IMR-90 (cell line): ENCODE measurements around the gene SPATS2L. TPM values are rescaled to one million over a fixed set of nuclear protein-coding genes. Genes with fewer than 3 reads are reported as not detected.
A peak's percentile ranks its signal among the peaks of the same experiment; 100 is the strongest.

Source experiments
- ATAC-seq: fragments of 200-7000 bp; cut with Tn5 transposase; 2 replicates; pipeline ENCODE4 v1.9.1; 2020; ENCODE audit warnings: low read depth, mild to moderate bottlenecking, moderate library complexity
- BruUV-seq: library from RNA; stranded (reverse); fragments of 400-500 nt; replicated peaks from 2 replicates; lab custom pipeline; 2021; lab: Mats Ljungman, UMichigan
- CTCF ChIA-PET: fragments of 300-600 bp; formaldehyde crosslinking; extraction: SDS; loops from one replicate; lab custom pipeline; 2021; ENCODE audit warnings: antibody characterized with exemption; lab: Yijun Ruan, JAX
- POLR2A ChIA-PET: fragments of 300-600 bp; sonication (Branson Sonifier 250); formaldehyde crosslinking; loops from one replicate; lab custom pipeline; 2022; ENCODE audit warnings: antibody characterized with exemption; ENCODE audit not compliant: unreplicated experiment; lab: Charles Lee
- DNase-seq: peaks from one replicate; pipeline ENCODE4 v3.0.0; 2013
- H2AFZ ChIP-seq: replicated peaks from 2 replicates; pipeline ENCODE3; 2013; ENCODE audit warnings: low read length, mild to moderate bottlenecking; ENCODE audit not compliant: poor library complexity
- H2AK5ac ChIP-seq: 2 replicates; pipeline ENCODE4 v1.6.1; 2013; ENCODE audit warnings: low read depth, low read length, inconsistent platforms
- H2AK9ac ChIP-seq: replicated peaks from 2 replicates; pipeline ENCODE3; 2013; ENCODE audit warnings: mild to moderate bottlenecking, low read depth, low read length, moderate library complexity; ENCODE audit not compliant: poor library complexity
- H2BK120ac ChIP-seq: 2 replicates; pipeline ENCODE4 v1.6.1; 2013; ENCODE audit warnings: low read depth, low read length, inconsistent platforms
- H2BK15ac ChIP-seq: 3 replicates; pipeline ENCODE4 v1.6.1; 2013; ENCODE audit warnings: low read depth, low read length, inconsistent platforms
- H2BK20ac ChIP-seq: 2 replicates; pipeline ENCODE4 v1.6.1; 2013; ENCODE audit warnings: low read depth, mild to moderate bottlenecking, inconsistent platforms, low read length, moderate library complexity
- H2BK5ac ChIP-seq: 2 replicates; pipeline ENCODE4 v1.6.1; 2013; ENCODE audit warnings: mild to moderate bottlenecking, low read depth, low read length, inconsistent platforms; ENCODE audit not compliant: poor library complexity, severe bottlenecking
- H3K14ac ChIP-seq: replicated peaks from 2 replicates; pipeline ENCODE4 v1.6.1; 2013; ENCODE audit warnings: low read depth, low read length, inconsistent platforms
- H3K18ac ChIP-seq: 2 replicates; pipeline ENCODE4 v1.6.1; 2013; ENCODE audit warnings: low read depth, low read length, control low read depth
- H3K23ac ChIP-seq: 2 replicates; pipeline ENCODE4 v1.6.1; 2013; ENCODE audit warnings: low read depth, low read length, inconsistent platforms
- H3K27ac ChIP-seq: 2 replicates; pipeline ENCODE4 v1.5.1; 2013; ENCODE audit warnings: mild to moderate bottlenecking, control low read depth, low read length; ENCODE audit not compliant: insufficient read depth
- H3K27me3 ChIP-seq: 2 replicates; pipeline ENCODE4 v1.6.1; 2013; ENCODE audit warnings: low read length; ENCODE audit not compliant: control insufficient read depth, insufficient read depth
- H3K36me3 ChIP-seq: 2 replicates; pipeline ENCODE4 v1.6.1; 2013; ENCODE audit warnings: low read length, mixed read lengths; ENCODE audit not compliant: control insufficient read depth, insufficient read depth
- H3K4ac ChIP-seq: 2 replicates; pipeline ENCODE4 v1.6.1; 2013; ENCODE audit warnings: low read depth, low read length, inconsistent platforms
- H3K4me1 ChIP-seq: 2 replicates; pipeline ENCODE4 v1.6.1; 2013; ENCODE audit warnings: low read length, mixed read lengths; ENCODE audit not compliant: control insufficient read depth, insufficient read depth
- H3K4me2 ChIP-seq: 2 replicates; pipeline ENCODE4 v1.6.1; 2013; ENCODE audit warnings: low read depth, mild to moderate bottlenecking, control low read depth, low read length, moderate library complexity
- H3K4me3 ChIP-seq: 2 replicates; pipeline ENCODE4 v1.5.1; 2013; ENCODE audit warnings: low read depth, mild to moderate bottlenecking, control low read depth, low read length, moderate library complexity; ENCODE audit not compliant: insufficient read depth
- H3K56ac ChIP-seq: 2 replicates; pipeline ENCODE4 v1.6.1; 2013; ENCODE audit warnings: low read length, inconsistent platforms; ENCODE audit not compliant: insufficient read depth; ENCODE audit errors: extremely low read depth
- H3K79me1 ChIP-seq, 2 experiments: 2 replicates each; pipeline ENCODE4 v1.6.1; 2013; ENCODE audit warnings: low read length in 2 of 2, inconsistent platforms in 1 of 2, low read depth in 1 of 2
- H3K9ac ChIP-seq: 2 replicates; pipeline ENCODE4 v1.6.1; 2013; ENCODE audit warnings: low read depth, low read length, control low read depth
- H3K9me1 ChIP-seq: 2 replicates; pipeline ENCODE4 v1.6.1; 2013; ENCODE audit warnings: low read length, inconsistent platforms; ENCODE audit not compliant: insufficient read depth
- H3K9me3 ChIP-seq: 2 replicates; pipeline ENCODE4 v1.6.1; 2013; ENCODE audit warnings: low read length; ENCODE audit not compliant: control insufficient read depth, insufficient read depth
- H4K20me1 ChIP-seq: 2 replicates; pipeline ENCODE4 v1.6.1; 2013; ENCODE audit warnings: low read length, inconsistent platforms; ENCODE audit not compliant: insufficient read depth
- H4K5ac ChIP-seq: 2 replicates; pipeline ENCODE4 v1.6.1; 2013; ENCODE audit warnings: mild to moderate bottlenecking, low read depth, low read length, control low read depth
- H4K8ac ChIP-seq, 2 experiments: 2 replicates each; pipeline ENCODE4 v1.6.1; 2013; ENCODE audit warnings: low read depth in 2 of 2, low read length in 2 of 2, control low read depth in 1 of 2, inconsistent platforms in 1 of 2
- H4K91ac ChIP-seq: 2 replicates; pipeline ENCODE4 v1.6.1; 2013; ENCODE audit warnings: low read depth, low read length, inconsistent platforms; ENCODE audit not compliant: insufficient read depth
- FOS ChIP-seq: fragments of 150-350 bp; IDR thresholded peaks from 2 replicates; pipeline ENCODE4 v1.6.1; 2016; ENCODE audit warnings: low read depth, low read length
- MAZ ChIP-seq: IDR thresholded peaks from 2 replicates; pipeline ENCODE4 v1.6.1; 2012; ENCODE audit warnings: low read depth, mild to moderate bottlenecking, low read length, improper control_type of control experiment, moderate library complexity, borderline replicate concordance
- WGBS, 2 experiments: methylation state at CpG; one replicate each; pipeline versions ENCODE4 v1.1.5 to v1.1.7; 2013; ENCODE audit warnings: missing lambda C conversion rate in 2 of 2; ENCODE audit not compliant: insufficient read length in 1 of 2; ENCODE audit errors: extremely low coverage in 2 of 2; 5-methylcytosine and 5-hydroxymethylcytosine counted together
- dilution Hi-C: fragments of 300-500 bp; cut with HindIII; formaldehyde crosslinking; loops from one replicate; pipeline ENCODE4 v1.14.3; 2018; ENCODE audit warnings: low sequenced_read_pairs; ENCODE audit not compliant: unreplicated experiment
- in situ Hi-C: fragments of 300-500 bp; cut with MboI; formaldehyde crosslinking; loops from 3 replicates; pipeline ENCODE4 v1.14.3; 2019; ENCODE audit warnings: low sequenced_read_pairs, inconsistent platforms, mixed read lengths
- intact Hi-C: fragments of 100-400 bp; cut with micrococcal nuclease; formaldehyde crosslinking; loops from 2 replicates; pipeline ENCODE4 v1.10.0; 2022
- polyA plus RNA-seq, 3 experiments: library from polyadenylated mRNA; depleted of rRNA; stranded (reverse); fragments of >200 nt; gene quantifications; 2 replicates each; pipeline ENCODE4 v1.2.3, GENCODE V29; 2012; ENCODE audit warnings: low replicate concordance in 1 of 3
- total RNA-seq: library from RNA; depleted of rRNA; stranded (reverse); fragments of >200 nt; gene quantifications from 2 replicates; pipeline ENCODE4 v1.2.3, GENCODE V29; 2012

SPATS2L gene
- total and polyA plus RNA-seq, 2 of the 4 experiments (the other 2 are of a cell fraction) = 118 to 155 TPM

DNA sequence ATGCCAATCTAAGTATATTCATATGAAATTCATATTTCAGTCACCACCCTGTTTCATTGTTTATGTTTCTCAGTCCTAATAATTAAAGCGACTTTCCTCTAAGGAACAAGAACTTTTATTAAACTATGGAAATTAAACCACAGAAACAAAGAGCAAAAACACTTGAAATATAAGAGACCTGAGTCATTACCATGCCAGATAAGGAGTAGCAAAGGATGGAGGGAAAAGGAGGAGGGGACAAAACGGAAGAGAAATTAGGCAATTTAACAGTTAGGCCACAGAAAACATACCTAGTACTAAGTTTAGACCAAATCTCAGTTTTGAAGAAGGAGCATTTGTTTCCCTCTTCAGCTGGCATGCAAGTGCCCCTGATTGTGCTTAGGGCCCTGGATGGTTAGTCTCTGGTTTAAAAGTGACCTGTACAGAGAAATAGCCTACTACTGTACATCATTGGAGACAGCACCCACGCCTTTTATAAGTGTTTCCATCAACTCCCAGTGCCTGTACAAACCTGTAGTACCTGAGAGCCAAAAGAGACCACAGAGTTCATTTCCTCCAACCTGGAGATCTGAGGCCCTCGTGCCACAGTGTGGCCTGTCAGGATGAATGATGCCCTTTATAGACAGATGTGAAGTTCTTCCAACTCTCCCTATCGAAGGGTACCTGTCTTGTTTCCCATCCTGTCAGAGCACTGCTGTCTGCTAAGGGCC lies 74.5 kb downstream of the SPATS2L start (continued):
- TF ChIP-seq MAZ = peak; percentile 43; the same call in 1 of the 2 replicates

GRCh38 chr2:200382874-200383273 lies 76.4 kb downstream of the SPATS2L start:
- Histone ChIP-seq H3K27ac (no peak overlapping the region), H2BK120ac (no peak overlapping the region), H4K8ac (peak overlapping the region; percentile 41 to 51; a peak in 3 of 4 replicates), H4K20me1 (peaks cover 5% of the 10 kb centered on the region; the same call in 1 of the 2 replicates), H3K18ac (peak overlapping the region; percentile 2; the same call in 1 of the 2 replicates), H3K79me1 (peaks cover 53 to 71% of the 10 kb centered on the region in 2 experiments), H3K23ac (no peak overlapping the region), H3K56ac (no peak overlapping the region), H3K14ac (0 out of 2 replicates have a peak overlapping the region, but pooled peaks have one; percentile 10), H2AK9ac (no peak overlapping the region), H3K9me3 (no peaks in the 10 kb centered on the region), H3K4me2 (no peak overlapping the region), H2BK5ac (peak overlapping the region; percentile 25), H2AK5ac (peak overlapping the region; percentile 76; the same call in 1 of the 2 replicates), H2BK20ac (peak overlapping the region; percentile 59), H3K27me3 (no peaks in the 10 kb centered on the region), H4K91ac (peak overlapping the region; percentile 48), H3K4ac (peak overlapping the region; percentile 58), H3K36me3 (peaks cover 2% of the 10 kb centered on the region; the same call in 1 of the 2 replicates), H3K9ac (no peak overlapping the region), H4K5ac (peak overlapping the region; percentile 52), H2BK15ac (peak overlapping the region; percentile 36; the same call in 1 of the 3 replicates), H3K9me1 (peaks cover 38% of the 10 kb centered on the region), H3K4me1 (peaks cover 36% of the 10 kb centered on the region), H2AFZ (no peak overlapping the region), H3K4me3 (no peak overlapping the region)
- ATAC-seq (no peak), DNase-seq (no peak)
- POLR2A ChIA-PET = no interaction called here
- WGBS, 2 experiments = no CpG with 5 or more reads among the region's 6 CpGs
- no TSS peak for BruUV-seq
- CTCF ChIA-PET = no interaction called here
- in situ Hi-C loops = no loop called here
- TF ChIP-seq FOS = no peak
- intact Hi-C loops = no loop called here
- dilution Hi-C loops = no loop called here
